Metanephros (tissue), 1 donor: Measurements from ENCODE around the gene COASY. TPM values are rescaled to one million over a fixed set of nuclear protein-coding genes. Genes with fewer than 3 reads are reported as not detected.

Experiments used
- total RNA-seq: library from RNA; depleted of rRNA; stranded (reverse); fragments of >200 nt; gene quantifications from one replicate; pipeline ENCODE4 v1.2.3, GENCODE V29; 2014

Gene COASY
- 31.4 TPM for total RNA-seq

DNA sequence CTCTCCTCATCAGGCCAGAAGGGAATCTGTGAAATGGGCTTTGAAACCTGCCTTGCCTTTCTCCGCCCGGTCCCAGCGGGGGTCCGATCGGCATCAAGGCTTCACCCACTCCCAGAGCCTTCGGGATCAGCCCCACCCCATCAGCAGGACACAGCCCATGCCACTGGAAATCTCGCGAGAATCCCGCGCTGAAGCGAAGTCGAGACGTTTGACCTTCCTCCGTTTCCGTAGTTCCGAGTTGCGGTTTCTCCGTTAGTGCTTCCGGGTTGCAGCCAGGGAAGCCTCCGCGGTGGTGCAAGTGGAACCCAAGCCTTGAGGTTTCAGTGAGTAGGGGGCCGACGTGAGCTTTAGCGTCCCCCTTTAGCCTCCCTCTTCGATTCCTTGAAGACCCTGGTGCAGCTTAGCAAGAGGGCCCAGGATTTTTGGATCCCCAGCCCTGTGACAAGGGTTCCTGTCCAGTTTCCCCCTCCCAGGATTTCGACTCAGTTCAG lies at the start of gene COASY:
Gene COASY, plus strand, starts transcription at position 252 of the 491 bp plus-strand sequence. CDS start 475 bp downstream, outside the sequence.

DNA sequence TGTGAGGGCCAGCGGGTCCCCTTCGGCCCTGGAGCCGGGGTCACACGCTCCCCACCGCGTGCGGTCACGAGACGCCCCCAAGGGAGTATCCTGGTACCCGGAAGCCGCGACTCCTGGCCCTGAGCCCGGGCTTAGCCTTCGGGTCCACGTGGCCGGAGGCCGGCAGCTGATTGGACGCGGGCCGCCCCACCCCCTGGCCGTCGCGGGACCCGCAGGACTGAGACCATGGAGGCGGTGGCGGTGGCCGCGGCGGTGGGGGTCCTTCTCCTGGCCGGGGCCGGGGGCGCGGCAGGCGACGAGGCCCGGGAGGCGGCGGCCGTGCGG lies 25.9 kb upstream of the COASY start, which contains the start of gene NAGLU:
Gene NAGLU, plus strand, starts transcription at position 194 of the 324 bp plus-strand sequence. Its CDS starts 32 bp downstream, at position 226.

DNA sequence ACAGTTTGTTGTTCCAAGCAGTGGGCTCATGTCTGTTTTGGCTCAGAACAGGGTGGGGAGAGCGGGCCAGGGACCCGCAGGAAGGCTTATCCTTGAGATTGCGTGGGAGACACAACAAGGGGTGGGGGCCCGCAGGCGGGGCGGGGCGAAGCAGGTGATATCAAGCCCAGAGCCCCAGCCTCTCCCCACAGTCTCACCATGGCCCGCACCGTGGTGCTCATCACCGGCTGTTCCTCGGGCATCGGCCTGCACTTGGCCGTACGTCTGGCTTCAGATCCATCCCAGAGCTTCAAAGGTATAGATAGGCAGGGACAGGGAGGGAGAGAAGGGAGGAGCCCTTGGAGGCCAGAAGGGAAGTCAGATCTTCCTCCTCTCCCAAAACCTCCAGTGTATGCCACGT lies 9.2 kb upstream of the COASY start, which contains the start of gene HSD17B1:
Gene HSD17B1, plus strand, starts transcription at position 188 of the 400 bp plus-strand sequence. Its CDS starts 11 bp downstream, at position 199.

DNA sequence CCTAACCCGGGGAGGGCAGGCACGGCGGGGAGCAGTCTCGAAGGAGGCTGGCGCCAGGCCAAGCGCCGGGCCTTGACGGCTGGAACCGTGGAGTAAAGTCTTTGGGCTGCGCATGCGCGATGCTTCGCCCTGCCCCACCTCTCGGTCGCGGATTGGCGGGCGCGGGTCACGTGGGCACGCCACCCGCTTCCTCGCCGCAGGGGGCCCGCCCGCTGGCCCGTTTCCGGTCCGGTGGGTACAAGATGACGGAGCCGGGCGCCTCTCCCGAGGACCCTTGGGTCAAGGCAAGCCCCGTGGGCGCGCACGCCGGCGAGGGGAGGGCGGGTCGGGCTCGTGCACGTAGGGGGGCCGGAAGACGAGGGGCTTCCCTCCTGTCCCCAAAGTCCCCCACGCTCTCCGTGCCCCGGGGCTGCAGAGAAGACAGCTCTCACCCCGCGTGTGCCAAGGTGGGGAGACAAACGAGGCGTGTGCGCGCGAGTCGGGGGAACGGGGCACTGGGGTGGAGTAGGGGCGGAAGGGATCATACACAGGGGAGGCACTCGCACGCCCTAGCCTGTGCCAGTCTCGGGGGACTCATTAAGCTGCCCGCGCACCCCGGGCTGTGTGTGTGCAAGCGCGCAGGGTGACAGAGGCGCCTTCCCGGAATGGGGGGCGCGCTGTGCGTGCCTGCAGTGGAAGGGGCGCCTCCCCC lies 5.1 kb downstream of the COASY start, which contains the start of gene MLX:
Gene MLX, plus strand, starts transcription at position 218 of the 691 bp plus-strand sequence. Its CDS starts 25 bp downstream, at position 243.

DNA sequence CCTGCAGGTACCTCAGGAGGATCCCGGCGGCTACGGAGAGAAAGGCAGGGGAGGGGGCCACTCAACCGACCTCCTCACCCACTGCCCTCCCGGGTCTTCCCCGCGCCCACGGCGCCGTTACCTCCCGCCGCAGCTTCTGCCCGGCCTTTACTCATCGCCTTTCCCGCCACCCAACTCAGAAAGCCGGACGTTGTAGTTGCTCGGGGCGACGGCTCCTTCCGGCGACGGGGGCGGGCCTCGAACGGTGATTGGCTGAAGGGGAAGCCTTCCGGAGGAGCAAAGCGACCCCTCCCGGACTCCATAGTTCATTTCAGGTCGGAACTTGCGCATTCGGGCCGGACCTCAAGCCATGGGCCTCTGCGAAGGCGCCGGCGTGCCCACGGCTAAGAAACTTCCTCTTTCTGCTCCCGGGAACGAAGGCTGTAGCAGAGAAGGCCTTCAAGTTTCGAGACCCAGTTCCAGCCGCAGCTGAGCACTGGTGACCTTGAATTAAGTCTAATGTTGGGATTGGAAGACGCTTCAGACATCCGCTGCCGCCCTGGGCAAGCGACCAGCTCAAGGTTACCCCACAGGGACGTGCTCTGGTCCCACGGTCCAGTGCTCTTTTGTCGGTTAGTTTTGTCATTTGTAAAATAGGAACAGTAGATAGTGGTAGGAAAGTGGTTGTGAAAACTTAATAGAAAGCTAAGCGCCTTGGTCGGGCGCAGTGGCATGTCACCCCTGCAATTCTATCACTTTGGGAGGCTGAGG lies 15.8 kb downstream of the COASY start, which contains the start of gene PSMC3IP:
Gene PSMC3IP, minus strand, starts transcription at position 198 of the 750 bp plus-strand sequence. Its CDS starts 43 bp downstream, at position 155.

DNA sequence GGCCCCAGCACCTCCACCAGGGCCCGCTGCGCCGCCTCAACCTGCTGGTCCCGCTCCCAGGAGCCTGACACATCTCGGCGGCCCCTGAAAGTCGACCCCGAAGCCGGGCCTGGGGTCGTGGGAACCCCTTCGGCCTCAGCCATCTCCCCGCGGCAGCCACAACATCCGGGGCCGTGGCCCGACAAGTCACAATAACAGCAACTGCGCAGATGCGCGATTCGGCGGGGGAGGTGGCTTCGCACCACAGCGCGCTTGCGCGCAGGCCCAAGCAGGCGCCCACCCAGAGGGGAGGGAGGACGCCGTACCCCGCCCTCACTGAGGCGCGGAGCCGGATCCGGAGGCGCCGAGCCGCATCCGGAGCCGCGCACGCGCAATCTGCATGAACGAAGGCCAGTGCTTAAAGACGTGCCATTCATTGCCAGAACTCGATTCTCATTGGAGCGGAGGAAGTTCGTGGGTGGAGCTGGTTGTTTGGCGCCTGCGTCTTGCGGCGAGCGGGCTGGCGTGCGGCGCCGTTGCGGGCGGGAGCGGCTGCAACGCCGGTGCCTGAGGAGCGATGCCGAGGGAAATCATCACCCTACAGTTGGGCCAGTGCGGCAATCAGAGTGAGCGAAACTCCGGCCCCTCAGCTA lies 47.4 kb downstream of the COASY start, which contains the start of the genes RETREG3 and TUBG1:
Gene RETREG3, minus strand, starts transcription at position 193 of the 632 bp plus-strand sequence. Its CDS starts 50 bp downstream, at position 143.
Gene TUBG1, plus strand, starts transcription at position 502 of the 632 bp plus-strand sequence. Its CDS starts 55 bp downstream, at position 557.

Other genes starting within 250 kb of the COASY start
- 125 TPM for gene STAT3, start 173.7 kb upstream of the COASY start, total RNA-seq
- gene CAVIN1, start 138.9 kb upstream of the COASY start, total RNA-seq = 111 TPM
- gene ATP6V0A1, start 103.3 kb upstream of the COASY start, total RNA-seq = 61.6 TPM
- 33.8 TPM for gene NAGLU, start 25.9 kb upstream of the COASY start, total RNA-seq
- gene HSD17B1, start 9.2 kb upstream of the COASY start, total RNA-seq = 2.3 TPM
- gene MLX, start 5.0 kb downstream of the COASY start, total RNA-seq = 29.0 TPM
- gene PSMC3IP, start 15.6 kb downstream of the COASY start, total RNA-seq = 3.2 TPM
- gene RETREG3, start 47.2 kb downstream of the COASY start, total RNA-seq = 65.3 TPM
- 21.4 TPM for gene TUBG1, start 47.5 kb downstream of the COASY start, total RNA-seq
- gene TUBG2, start 97.1 kb downstream of the COASY start, total RNA-seq = 25.5 TPM
- 34.7 TPM for gene PLEKHH3, start 114.8 kb downstream of the COASY start, total RNA-seq
- gene CCR10, start 119.7 kb downstream of the COASY start, total RNA-seq = 2.2 TPM
- 13.6 TPM for gene CNTNAP1, start 120.4 kb downstream of the COASY start, total RNA-seq
- gene EZH1, start 182.9 kb downstream of the COASY start, total RNA-seq = 32.3 TPM
- 34.9 TPM for gene RAMP2, start 199.1 kb downstream of the COASY start, total RNA-seq
- gene VPS25, start 211.3 kb downstream of the COASY start, total RNA-seq = 65.6 TPM
- gene WNK4, start 218.5 kb downstream of the COASY start, total RNA-seq = 11.4 TPM
- gene COA3, start 236.6 kb downstream of the COASY start, total RNA-seq = 108 TPM
- 0.18 TPM for gene CNTD1, start 236.7 kb downstream of the COASY start, total RNA-seq